Neuronal stem cell (in vitro differentiated cells): ENCODE measurements around the gene PACSIN2.

ENCODE experiments used
- DNase-seq: peaks from one replicate; pipeline ENCODE4 v3.0.0-alpha.2; 2013; ENCODE audit warnings: low spot score
- H2AFZ ChIP-seq: one replicate; pipeline ENCODE4 v1.6.1; 2013; ENCODE audit warnings: mild to moderate bottlenecking, low read length, inconsistent platforms
- H2AK5ac ChIP-seq: 2 replicates; pipeline ENCODE4 v1.6.1; 2013; ENCODE audit warnings: low read depth, mild to moderate bottlenecking, inconsistent platforms, low read length, moderate library complexity, mixed read lengths
- H2BK120ac ChIP-seq: 2 replicates; pipeline ENCODE4 v1.6.1; 2013; ENCODE audit warnings: low read depth, mild to moderate bottlenecking, inconsistent platforms, low read length, moderate library complexity, mixed read lengths
- H2BK12ac ChIP-seq: one replicate; pipeline ENCODE4 v1.6.1; 2013; ENCODE audit warnings: low read length, inconsistent platforms
- H2BK15ac ChIP-seq: 2 replicates; pipeline ENCODE4 v1.6.1; 2013; ENCODE audit warnings: mild to moderate bottlenecking, low read length, inconsistent platforms, mixed read lengths
- H2BK5ac ChIP-seq: one replicate; pipeline ENCODE4 v1.6.1; 2013; ENCODE audit warnings: inconsistent platforms, mild to moderate bottlenecking, low read length, moderate library complexity
- H3K14ac ChIP-seq: one replicate; pipeline ENCODE4 v1.6.1; 2013; ENCODE audit warnings: low read length, inconsistent platforms
- H3K18ac ChIP-seq: 2 replicates; pipeline ENCODE4 v1.6.1; 2013; ENCODE audit warnings: low read length, inconsistent platforms
- H3K23ac ChIP-seq: 2 replicates; pipeline ENCODE4 v1.6.1; 2013; ENCODE audit warnings: low read depth, mild to moderate bottlenecking, mixed read lengths, low read length, inconsistent platforms; ENCODE audit not compliant: poor library complexity
- H3K27ac ChIP-seq: replicated peaks from 3 replicates; pipeline ENCODE4 v1.5.1; 2013; ENCODE audit warnings: low read length, inconsistent platforms
- H3K27me3 ChIP-seq, 3 experiments: 2 replicates each; pipeline ENCODE4 v1.6.1; 2013; ENCODE audit warnings: low read length in 3 of 3, mild to moderate bottlenecking in 2 of 3, inconsistent platforms in 1 of 3, low read depth in 1 of 3, mixed read lengths in 1 of 3, moderate library complexity in 1 of 3; ENCODE audit not compliant: control insufficient read depth in 3 of 3, insufficient read depth in 3 of 3
- H3K36me3 ChIP-seq, 2 donors: replicated peaks in 1 of 2; 2 replicates each; pipeline ENCODE4 v1.6.1; 2013; ENCODE audit warnings: low read length in 2 of 2; ENCODE audit not compliant: control insufficient read depth in 2 of 2, insufficient read depth in 2 of 2
- H3K4ac ChIP-seq: 2 replicates; pipeline ENCODE4 v1.6.1; 2013; ENCODE audit warnings: inconsistent platforms, mild to moderate bottlenecking, low read length, moderate library complexity
- H3K4me1 ChIP-seq, 2 donors: 1 replicate in 1 of 2; 2 replicates in 1 of 2; pipeline ENCODE4 v1.6.1; 2013; ENCODE audit warnings: low read length in 2 of 2, low read depth in 1 of 2; ENCODE audit not compliant: control insufficient read depth in 2 of 2, insufficient read depth in 1 of 2
- H3K4me2 ChIP-seq: one replicate; pipeline ENCODE4 v1.6.1; 2013; ENCODE audit warnings: mild to moderate bottlenecking, low read length, inconsistent platforms; ENCODE audit not compliant: insufficient read depth, poor library complexity, severe bottlenecking
- H3K4me3 ChIP-seq, 2 donors: 2 replicates each; pipeline ENCODE4 v1.5.1; 2013; ENCODE audit warnings: low read length in 2 of 2, mild to moderate bottlenecking in 2 of 2, inconsistent platforms in 1 of 2, moderate library complexity in 1 of 2
- H3K79me1 ChIP-seq: one replicate; pipeline ENCODE4 v1.6.1; 2013; ENCODE audit warnings: low read depth, mild to moderate bottlenecking, inconsistent platforms, low read length, moderate library complexity
- H3K9ac ChIP-seq: one replicate; pipeline ENCODE4 v1.6.1; 2013; ENCODE audit warnings: mild to moderate bottlenecking, low read depth, low read length, inconsistent platforms; ENCODE audit not compliant: poor library complexity
- H3K9me3 ChIP-seq, 2 donors: replicated peaks in 1 of 2; 2 replicates each; pipeline versions ENCODE3 to v1.6.1; 2013; ENCODE audit warnings: low read length in 2 of 2, mild to moderate bottlenecking in 2 of 2, inconsistent platforms in 1 of 2, low read depth in 1 of 2, mixed read lengths in 1 of 2, moderate library complexity in 1 of 2; ENCODE audit not compliant: control insufficient read depth in 2 of 2, insufficient read depth in 1 of 2
- H4K8ac ChIP-seq: one replicate; pipeline ENCODE4 v1.6.1; 2013; ENCODE audit warnings: low read depth, mild to moderate bottlenecking, inconsistent platforms, low read length, moderate library complexity
- H4K91ac ChIP-seq: one replicate; pipeline ENCODE4 v1.6.1; 2013; ENCODE audit warnings: low read length, low read depth, mild to moderate bottlenecking, inconsistent platforms; ENCODE audit not compliant: poor library complexity
- WGBS, 2 donors: extraction: QIAGEN DNeasy Blood & Tissue Kit; methylation state at CpG; one replicate each; pipeline ENCODE4 v1.1.7; 2013; ENCODE audit warnings: missing lambda C conversion rate in 2 of 2, mixed read lengths in 1 of 2; ENCODE audit not compliant: insufficient read length in 2 of 2, insufficient replicate concordance in 1 of 2; ENCODE audit errors: extremely low coverage in 2 of 2; 5-methylcytosine and 5-hydroxymethylcytosine counted together

Gene PACSIN2

DNA sequence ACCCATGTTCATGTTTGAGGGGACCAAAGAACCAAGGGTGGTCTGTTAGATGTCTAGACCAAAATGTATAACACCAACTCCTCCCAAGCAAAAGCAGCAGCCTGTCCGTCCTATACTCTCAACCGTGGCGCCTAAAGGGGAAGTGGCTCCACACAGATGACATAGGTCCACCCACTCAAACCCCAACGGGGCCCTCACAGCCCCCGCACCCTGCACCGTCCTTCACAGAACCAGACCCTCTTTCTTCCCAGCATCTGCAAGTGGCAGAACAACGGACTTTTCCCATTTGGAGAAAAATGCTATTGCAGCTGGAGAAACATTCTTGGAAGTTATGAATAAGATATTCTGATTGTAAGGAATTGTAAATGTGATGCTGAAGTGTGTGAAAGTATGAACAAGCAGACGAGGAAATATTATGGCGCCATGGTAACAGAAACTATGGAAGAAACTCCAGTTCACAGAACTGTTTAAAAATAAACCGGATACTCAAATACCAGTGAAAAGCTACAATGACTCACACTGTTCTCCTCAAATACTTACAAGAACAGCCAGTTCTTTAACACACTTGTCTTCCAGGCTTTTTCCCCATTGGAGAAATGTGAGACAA is 81.4 kb downstream of the PACSIN2 start:
- peak overlapping the region; percentile 15 for H3K18ac ChIP-seq
- H3K23ac ChIP-seq: no peak overlapping the region
- no peak overlapping the region for H4K91ac ChIP-seq
- H3K4ac ChIP-seq: no peak overlapping the region
- peaks cover 0 to 6% of the 10 kb centered on the region in 2 donors for H3K36me3 ChIP-seq
- H2AK5ac ChIP-seq: no peak overlapping the region
- no peak overlapping the region for H2BK15ac ChIP-seq
- no peak overlapping the region for H3K4me2 ChIP-seq
- no peak overlapping the region for H2AFZ ChIP-seq
- no peak overlapping the region for H2BK5ac ChIP-seq
- no peak for DNase-seq
- H3K4me1 ChIP-seq: peaks cover 30 to 33% of the 10 kb centered on the region in 2 donors
- WGBS, 2 donors: no CpG with 5 or more reads among the region's 10 CpGs
- no peaks in the 10 kb centered on the region for H3K9me3 ChIP-seq
- H4K8ac ChIP-seq: no peak overlapping the region
- no peak overlapping the region for H2BK12ac ChIP-seq
- H3K9ac ChIP-seq: no peak overlapping the region
- H3K27me3 ChIP-seq: no peaks in the 10 kb centered on the region
- no peak overlapping the region for H3K14ac ChIP-seq
- no peak overlapping the region for H2BK120ac ChIP-seq
- H3K27ac ChIP-seq: no peak overlapping the region
- peaks cover 5% of the 10 kb centered on the region for H3K79me1 ChIP-seq
- H3K4me3 ChIP-seq: no peak overlapping the region

DNA sequence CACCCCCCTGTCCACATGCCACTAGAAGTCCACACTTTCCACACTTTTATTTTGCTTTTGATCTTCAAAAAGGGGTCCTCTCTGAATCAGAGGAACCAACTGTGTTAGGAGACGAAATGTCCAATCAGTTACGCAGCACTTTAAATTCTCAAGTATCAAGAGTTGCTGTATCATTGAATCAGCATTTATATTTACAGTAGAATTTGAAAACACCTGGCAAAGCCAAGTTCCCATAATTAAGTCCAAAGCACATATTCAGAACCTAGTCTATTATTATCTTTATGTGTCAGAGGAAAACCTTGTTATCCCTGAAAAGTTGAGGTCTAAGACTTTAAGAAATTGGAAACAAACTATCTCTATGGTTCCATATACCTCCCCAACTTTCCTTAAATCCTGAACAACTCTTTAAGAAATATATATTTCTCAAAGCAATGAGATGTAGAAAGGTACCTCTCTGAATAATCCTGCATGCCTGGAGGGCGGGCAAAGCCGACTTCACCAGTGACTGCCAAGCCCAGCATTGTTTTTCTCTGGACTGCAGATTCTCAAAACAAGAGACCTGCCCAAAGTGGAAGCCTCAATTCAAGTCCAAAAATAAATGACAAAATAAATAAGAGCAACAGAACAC is 82.0 kb downstream of the PACSIN2 start:
- Histone ChIP-seq H3K27ac (no peak overlapping the region), H3K4me2 (no peak overlapping the region), H3K4ac (no peak overlapping the region), H3K9ac (no peak overlapping the region), H3K23ac (no peak overlapping the region), H2AFZ (no peak overlapping the region), H2BK5ac (no peak overlapping the region), H2AK5ac (no peak overlapping the region), H3K4me3 (no peak overlapping the region), H4K91ac (no peak overlapping the region), H3K9me3 (no peaks in the 10 kb centered on the region), H3K14ac (no peak overlapping the region), H3K4me1 (peaks cover 26 to 30% of the 10 kb centered on the region in 2 donors), H3K27me3 (no peaks in the 10 kb centered on the region), H3K18ac (no peak overlapping the region), H3K36me3 (peaks cover 0 to 6% of the 10 kb centered on the region in 2 donors), H2BK12ac (no peak overlapping the region), H2BK120ac (no peak overlapping the region), H2BK15ac (no peak overlapping the region), H4K8ac (no peak overlapping the region), H3K79me1 (peaks cover 5% of the 10 kb centered on the region)
- no CpG with 5 or more reads among the region's 4 CpGs for WGBS, 2 donors
- DNase-seq: no peak

DNA sequence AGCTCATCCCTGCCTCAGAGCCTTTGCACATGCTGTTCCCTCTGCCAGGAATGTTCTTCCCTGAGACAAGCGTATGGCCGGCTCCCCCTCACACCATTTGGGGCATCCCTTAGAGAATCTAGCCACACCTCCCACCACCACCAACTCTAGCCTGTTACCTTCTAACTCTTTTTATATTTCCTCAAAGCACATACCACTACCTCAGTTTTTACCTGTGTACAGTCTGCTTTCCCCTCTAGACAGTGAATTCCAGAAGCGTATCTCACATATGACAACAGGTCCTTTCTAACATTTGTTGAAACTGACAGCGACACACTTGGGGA is 82.8 kb downstream of the PACSIN2 start:
- Histone ChIP-seq H3K36me3 (peaks cover 0 to 4% of the 10 kb centered on the region in 2 donors), H3K27ac (no peak overlapping the region), H3K9me3 (no peaks in the 10 kb centered on the region), H3K4me3 (no peak overlapping the region), H3K79me1 (peaks cover 5% of the 10 kb centered on the region), H2AFZ (no peak overlapping the region), H2BK15ac (no peak overlapping the region), H3K9ac (peak overlapping the region; percentile 5), H3K23ac (no peak overlapping the region), H2BK12ac (no peak overlapping the region), H3K18ac (no peak overlapping the region), H3K27me3 (no peaks in the 10 kb centered on the region), H3K14ac (no peak overlapping the region), H4K8ac (no peak overlapping the region), H2AK5ac (no peak overlapping the region), H3K4me2 (no peak overlapping the region), H4K91ac (no peak overlapping the region), H3K4me1 (peaks cover 20 to 27% of the 10 kb centered on the region in 2 donors), H3K4ac (no peak overlapping the region), H2BK5ac (no peak overlapping the region), H2BK120ac (no peak overlapping the region)
- WGBS, 2 donors: no CpG with 5 or more reads among the region's 4 CpGs
- DNase-seq: no peak

DNA sequence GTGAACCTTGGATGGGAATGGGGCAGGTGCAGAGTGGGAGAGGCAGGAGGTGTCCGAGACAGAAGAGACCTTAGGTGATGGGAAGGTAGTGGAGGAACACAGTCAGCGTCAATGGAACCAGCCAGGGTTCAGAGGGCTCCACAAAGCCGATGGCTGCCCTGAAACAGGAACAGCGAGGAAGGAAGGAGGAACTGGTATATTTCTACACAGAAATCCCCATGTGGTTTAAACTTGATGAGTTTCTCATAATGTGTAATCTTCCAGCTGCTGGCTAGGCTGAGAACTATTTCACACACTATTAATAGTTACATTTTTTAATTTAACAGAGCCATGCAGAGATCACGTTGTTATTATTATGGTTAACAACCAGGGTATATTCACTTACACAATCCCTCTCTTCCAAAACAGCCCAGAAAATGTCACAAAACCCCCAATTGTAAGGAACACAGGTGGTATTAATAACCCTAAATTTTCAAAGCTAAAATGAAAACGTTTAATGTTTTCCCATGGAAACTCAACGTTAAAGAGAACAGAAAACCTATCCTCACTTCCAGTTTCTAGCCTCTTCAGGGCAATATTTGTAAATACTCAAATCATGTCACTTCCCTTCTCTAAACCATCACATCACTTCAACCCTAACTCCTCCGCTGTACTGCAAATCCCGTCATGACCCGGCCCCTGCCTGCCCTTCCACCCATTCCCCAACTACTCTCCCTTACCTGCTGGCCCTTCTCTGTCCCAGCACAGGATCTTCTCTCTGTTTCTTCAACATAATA is 83.3 kb downstream of the PACSIN2 start:
- no peak overlapping the region for H2AFZ ChIP-seq
- H3K14ac ChIP-seq: no peak overlapping the region
- no peak overlapping the region for H3K4ac ChIP-seq
- peak overlapping the region; percentile 5 for H3K9ac ChIP-seq
- no peak overlapping the region for H2BK120ac ChIP-seq
- H3K4me3 ChIP-seq: no peak overlapping the region
- H3K4me2 ChIP-seq: no peak overlapping the region
- no peak overlapping the region for H2AK5ac ChIP-seq
- DNase-seq: no peak
- peaks cover 4% of the 10 kb centered on the region for H3K79me1 ChIP-seq
- peaks cover 0 to 3% of the 10 kb centered on the region in 2 donors for H3K36me3 ChIP-seq
- H4K8ac ChIP-seq: no peak overlapping the region
- no peak overlapping the region for H2BK12ac ChIP-seq
- no peak overlapping the region for H2BK5ac ChIP-seq
- H3K27ac ChIP-seq: no peak overlapping the region
- H3K4me1 ChIP-seq: peaks cover 17 to 27% of the 10 kb centered on the region in 2 donors
- H3K27me3 ChIP-seq: no peaks in the 10 kb centered on the region
- no peaks in the 10 kb centered on the region for H3K9me3 ChIP-seq
- H3K18ac ChIP-seq: no peak overlapping the region
- no peak overlapping the region for H4K91ac ChIP-seq
- H2BK15ac ChIP-seq: no peak overlapping the region
- WGBS, 2 donors: 100% methylated on average over 1 to 2 of the region's 10 CpGs
- no peak overlapping the region for H3K23ac ChIP-seq
